A673 (cell line): Measurements from ENCODE around the gene PDE6C. TPM values are rescaled to one million over a fixed set of nuclear protein-coding genes. Genes with fewer than 3 reads are reported as not detected.
A peak's percentile ranks its signal among the peaks of the same experiment; 100 is the strongest.

Experiments
- BruUV-seq: library from RNA; stranded (reverse); fragments of 400-500 nt; replicated peaks from 2 replicates; lab custom pipeline; 2021; lab: Mats Ljungman, UMichigan
- CTCF ChIA-PET: fragments of 300-600 bp; sonication (Branson Sonifier 250); formaldehyde crosslinking; loops from one replicate; lab custom pipeline; 2022; ENCODE audit warnings: antibody characterized with exemption; lab: Charles Lee
- POLR2A ChIA-PET: fragments of 300-600 bp; sonication (Branson Sonifier 250); formaldehyde crosslinking; loops from one replicate; lab custom pipeline; 2022; ENCODE audit warnings: antibody characterized with exemption; ENCODE audit not compliant: low non-redundant PET; lab: Charles Lee
- DNase-seq: peaks from one replicate; pipeline ENCODE4 v3.0.0-alpha.2; 2015; ENCODE audit warnings: low spot score
- H3K27ac ChIP-seq: fragments of 200-600 bp; sonication (generic); 2 replicates; pipeline ENCODE4 v1.5.1; 2016; ENCODE audit warnings: mixed run types, low read depth, mild to moderate bottlenecking, mixed read lengths, antibody characterized with exemption, low read length; ENCODE audit not compliant: poor library complexity, severe bottlenecking
- H3K27me3 ChIP-seq: fragments of 200-600 bp; sonication (generic); replicated peaks from 2 replicates; pipeline ENCODE4 v1.6.1; 2017; ENCODE audit warnings: mixed run types, low read depth, mild to moderate bottlenecking, mixed read lengths, antibody characterized with exemption, low read length; ENCODE audit not compliant: insufficient read depth, poor library complexity
- H3K36me3 ChIP-seq: fragments of 200-600 bp; sonication (generic); 2 replicates; pipeline ENCODE4 v1.6.1; 2016; ENCODE audit warnings: mixed run types, mild to moderate bottlenecking, mixed read lengths, antibody characterized with exemption, low read length; ENCODE audit not compliant: insufficient read depth, poor library complexity, severe bottlenecking
- H3K4me1 ChIP-seq: fragments of 200-600 bp; sonication (generic); 2 replicates; pipeline ENCODE4 v1.6.1; 2017; ENCODE audit warnings: mixed run types, mild to moderate bottlenecking, mixed read lengths, antibody characterized with exemption, low read length; ENCODE audit not compliant: insufficient read depth, poor library complexity, severe bottlenecking
- H3K4me3 ChIP-seq: fragments of 200-600 bp; sonication (generic); 2 replicates; pipeline ENCODE4 v1.5.1; 2016; ENCODE audit warnings: low read depth, mixed run types, mild to moderate bottlenecking, mixed read lengths, low read length; ENCODE audit not compliant: poor library complexity, severe bottlenecking
- H3K9me3 ChIP-seq: fragments of 200-600 bp; sonication (generic); 2 replicates; pipeline ENCODE4 v1.6.1; 2016; ENCODE audit warnings: mixed run types, low read depth, mild to moderate bottlenecking, mixed read lengths, antibody characterized with exemption, low read length; ENCODE audit not compliant: poor library complexity, severe bottlenecking
- CTCF ChIP-seq: fragments of 300-800, 200-600 bp; sonication (generic); conservative IDR thresholded peaks from 2 replicates; pipeline ENCODE4 v1.5.1; 2017; ENCODE audit warnings: low read depth, mild to moderate bottlenecking, antibody characterized with exemption, low read length, moderate library complexity, mixed read lengths
- EZH2 ChIP-seq: fragments of 200-600 bp; sonication (generic); IDR thresholded peaks from 2 replicates; pipeline ENCODE4 v1.6.1; 2017; ENCODE audit warnings: borderline replicate concordance, low read depth, mild to moderate bottlenecking, mixed read lengths, antibody characterized with exemption, low read length; ENCODE audit not compliant: poor library complexity, severe bottlenecking
- intact Hi-C: fragments of 100-400 bp; cut with micrococcal nuclease; formaldehyde crosslinking; loops from one replicate; pipeline ENCODE4 v1.10.0; 2022; ENCODE audit not compliant: unreplicated experiment
- total RNA-seq: library from RNA; stranded (reverse); gene quantifications from 2 replicates; pipeline ENCODE4 v1.2.3, GENCODE V29; 2021

The PDE6C gene
- total RNA-seq, 1 experiment from 2014 or later = not detected

- DNase-seq = no peak
- Histone ChIP-seq H3K9me3 (no peaks in the 10 kb centered on the region), H3K4me3 (no peak overlapping the region), H3K27me3 (peaks cover 13% of the 10 kb centered on the region), H3K4me1 (no peaks in the 10 kb centered on the region), H3K36me3 (no peaks in the 10 kb centered on the region), H3K27ac (no peak overlapping the region)
- intact Hi-C loops = no loop called here
- BruUV-seq = no TSS peak
- TF ChIP-seq CTCF (no peak), EZH2 (no peak)
- CTCF ChIA-PET = interaction anchor here (0.7 kb wide), 1 partner anchor 481 kb away, joined by 9 read pairs; no protein-coding TSS in a partner anchor
- POLR2A ChIA-PET = no interaction called here
These were observed 16.8 kb upstream of the PDE6C start for GRCh38 chr10:93595378-93596161.

- Histone ChIP-seq H3K4me1 (no peaks in the 10 kb centered on the region), H3K27me3 (peaks cover 22% of the 10 kb centered on the region), H3K27ac (no peak overlapping the region), H3K9me3 (no peaks in the 10 kb centered on the region), H3K36me3 (no peaks in the 10 kb centered on the region), H3K4me3 (no peak overlapping the region)
- intact Hi-C loops = no loop called here
- no TSS peak for BruUV-seq
- CTCF ChIA-PET = interaction anchor here (0.5 to 0.7 kb wide), 2 partner anchors 37 to 480 kb away, joined by 3 to 9 read pairs; no protein-coding TSS in a partner anchor
- POLR2A ChIA-PET = no interaction called here
- TF ChIP-seq EZH2 (no peak), CTCF (peak; percentile 31; the same call in 1 of the 2 replicates)
- no peak for DNase-seq
These were observed 15.8 kb upstream of the PDE6C start for GRCh38 chr10:93596539-93596938.

GRCh38 chr10:93597075-93597599 is 15.2 kb upstream of the PDE6C start:
- Histone ChIP-seq H3K36me3 (no peaks in the 10 kb centered on the region), H3K9me3 (no peaks in the 10 kb centered on the region), H3K4me3 (no peak overlapping the region), H3K27ac (no peak overlapping the region), H3K4me1 (no peaks in the 10 kb centered on the region), H3K27me3 (peaks cover 28% of the 10 kb centered on the region)
- no peak for DNase-seq
- POLR2A ChIA-PET = no interaction called here
- no peak for TF ChIP-seq EZH2
- intact Hi-C loops = no loop called here
- CTCF ChIA-PET = interaction anchor here (0.5 kb wide), 1 partner anchor 36 kb away, joined by 3 read pairs; no protein-coding TSS in a partner anchor
- BruUV-seq = no TSS peak
